Kidney glomerular epithelial cell (primary cell): Measurements from ENCODE around the gene ANKFY1.
A peak's percentile ranks its signal among the peaks of the same experiment; 100 is the strongest.

ENCODE experiments used
- DNase-seq: peaks from one replicate; lab custom pipeline; 2025; lab: John Stamatoyannopoulos, UW

ANKFY1 gene, protein sequence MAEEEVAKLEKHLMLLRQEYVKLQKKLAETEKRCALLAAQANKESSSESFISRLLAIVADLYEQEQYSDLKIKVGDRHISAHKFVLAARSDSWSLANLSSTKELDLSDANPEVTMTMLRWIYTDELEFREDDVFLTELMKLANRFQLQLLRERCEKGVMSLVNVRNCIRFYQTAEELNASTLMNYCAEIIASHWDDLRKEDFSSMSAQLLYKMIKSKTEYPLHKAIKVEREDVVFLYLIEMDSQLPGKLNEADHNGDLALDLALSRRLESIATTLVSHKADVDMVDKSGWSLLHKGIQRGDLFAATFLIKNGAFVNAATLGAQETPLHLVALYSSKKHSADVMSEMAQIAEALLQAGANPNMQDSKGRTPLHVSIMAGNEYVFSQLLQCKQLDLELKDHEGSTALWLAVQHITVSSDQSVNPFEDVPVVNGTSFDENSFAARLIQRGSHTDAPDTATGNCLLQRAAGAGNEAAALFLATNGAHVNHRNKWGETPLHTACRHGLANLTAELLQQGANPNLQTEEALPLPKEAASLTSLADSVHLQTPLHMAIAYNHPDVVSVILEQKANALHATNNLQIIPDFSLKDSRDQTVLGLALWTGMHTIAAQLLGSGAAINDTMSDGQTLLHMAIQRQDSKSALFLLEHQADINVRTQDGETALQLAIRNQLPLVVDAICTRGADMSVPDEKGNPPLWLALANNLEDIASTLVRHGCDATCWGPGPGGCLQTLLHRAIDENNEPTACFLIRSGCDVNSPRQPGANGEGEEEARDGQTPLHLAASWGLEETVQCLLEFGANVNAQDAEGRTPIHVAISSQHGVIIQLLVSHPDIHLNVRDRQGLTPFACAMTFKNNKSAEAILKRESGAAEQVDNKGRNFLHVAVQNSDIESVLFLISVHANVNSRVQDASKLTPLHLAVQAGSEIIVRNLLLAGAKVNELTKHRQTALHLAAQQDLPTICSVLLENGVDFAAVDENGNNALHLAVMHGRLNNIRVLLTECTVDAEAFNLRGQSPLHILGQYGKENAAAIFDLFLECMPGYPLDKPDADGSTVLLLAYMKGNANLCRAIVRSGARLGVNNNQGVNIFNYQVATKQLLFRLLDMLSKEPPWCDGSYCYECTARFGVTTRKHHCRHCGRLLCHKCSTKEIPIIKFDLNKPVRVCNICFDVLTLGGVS

DNA sequence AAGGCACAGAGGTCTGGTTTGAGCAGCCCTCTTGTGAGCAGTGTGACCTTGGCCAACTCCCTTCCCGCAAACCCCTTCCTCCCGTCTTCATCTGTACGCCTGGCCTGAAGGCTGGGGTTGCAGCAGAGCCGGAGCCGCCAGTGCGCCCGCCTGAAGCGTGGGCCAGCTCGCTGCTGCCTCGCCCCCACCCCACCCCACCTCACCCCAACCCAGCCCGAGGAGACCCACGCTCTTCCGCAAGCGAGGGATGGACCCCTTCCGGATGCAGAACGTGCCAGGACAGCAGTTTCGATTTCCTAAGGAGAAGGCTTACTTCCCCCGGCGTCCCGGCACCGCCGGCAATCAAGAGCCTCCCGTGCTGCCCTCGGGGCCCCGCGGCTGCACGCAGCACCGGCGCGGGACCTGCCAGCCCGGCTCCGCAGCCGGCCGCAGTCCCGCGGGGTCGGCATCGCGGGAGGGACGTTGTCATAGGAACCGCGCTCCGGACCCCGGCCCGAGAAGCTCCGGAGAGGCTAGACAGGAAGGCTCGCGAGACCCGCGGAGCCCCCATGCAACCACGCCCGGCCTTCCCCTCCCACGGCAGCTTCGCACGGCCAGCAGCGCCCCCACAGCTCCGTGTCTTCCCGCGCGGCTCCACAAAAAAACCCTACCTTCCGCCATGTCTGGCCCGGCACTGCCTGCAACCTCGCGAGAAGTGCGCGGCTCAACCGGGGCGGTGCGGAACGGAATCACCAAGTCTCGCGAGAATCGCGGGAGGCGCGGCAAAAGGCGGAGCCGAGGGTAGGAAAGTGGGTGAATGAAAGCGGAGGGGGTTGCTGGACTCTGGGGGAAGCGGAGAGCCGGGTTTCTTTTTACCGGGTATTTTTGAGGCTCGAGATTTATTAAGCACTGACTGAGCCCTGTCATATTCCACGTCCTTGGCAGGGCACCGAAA is at the start of gene ANKFY1:
ANKFY1 (minus strand) TSS at position 698 of the 934 bp plus-strand sequence; CDS start at position 660, 38 bp downstream.
- peak; percentile 92 for DNase-seq

DNA sequence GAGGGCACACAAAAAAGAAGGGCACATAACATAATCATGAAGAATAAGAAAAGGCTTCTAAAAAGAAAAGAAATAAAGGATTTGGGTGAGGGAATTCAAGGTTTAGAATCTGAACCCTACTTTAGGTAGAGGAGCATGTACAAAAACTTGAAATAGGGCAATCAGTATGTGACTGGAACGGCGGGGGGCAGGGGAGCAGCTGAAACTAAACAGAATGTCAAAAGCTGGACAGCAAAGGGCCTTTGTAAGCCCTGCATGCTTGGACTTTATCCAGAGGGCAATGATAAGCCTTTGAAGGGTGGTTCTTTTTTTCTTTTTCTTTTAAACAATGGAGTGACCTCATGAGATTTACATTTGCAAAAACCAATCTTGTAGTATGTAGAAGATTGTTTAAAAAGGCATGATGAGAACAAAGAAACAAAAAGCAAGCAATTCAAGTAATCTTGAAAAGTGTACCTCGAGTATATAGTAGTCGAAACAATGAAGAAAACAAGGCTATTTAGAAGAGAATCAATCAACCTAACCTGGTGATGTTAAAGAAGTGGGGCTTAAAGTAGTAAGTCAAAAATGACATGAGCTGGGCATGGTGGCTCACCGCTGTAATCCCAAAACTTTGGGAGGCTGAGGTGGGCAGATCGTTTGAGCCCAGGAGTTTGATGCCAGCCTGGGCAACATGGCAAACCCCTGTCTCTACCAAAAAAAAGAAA is 46.7 kb upstream of the ANKFY1 start:
- no peak for DNase-seq

DNA sequence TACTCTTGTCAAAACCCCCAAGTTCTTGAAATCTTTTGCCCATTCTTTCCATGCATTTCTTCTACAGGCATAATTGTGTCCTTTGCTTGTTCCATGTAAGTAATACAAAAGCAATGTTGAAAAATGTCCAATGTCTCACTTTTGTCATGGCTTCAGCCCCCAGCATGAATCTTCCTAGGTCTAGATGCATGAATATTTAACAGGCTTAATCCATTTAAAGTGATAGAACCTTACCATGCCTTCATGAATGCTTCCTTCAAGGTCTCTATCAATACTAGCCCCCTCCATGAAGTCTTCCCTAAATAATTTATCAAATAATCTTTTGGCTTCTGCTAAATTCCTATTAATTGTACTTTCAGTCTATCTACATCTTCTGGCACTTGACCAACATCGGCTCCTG is 46.1 kb upstream of the ANKFY1 start:
- DNase-seq = no peak

DNA sequence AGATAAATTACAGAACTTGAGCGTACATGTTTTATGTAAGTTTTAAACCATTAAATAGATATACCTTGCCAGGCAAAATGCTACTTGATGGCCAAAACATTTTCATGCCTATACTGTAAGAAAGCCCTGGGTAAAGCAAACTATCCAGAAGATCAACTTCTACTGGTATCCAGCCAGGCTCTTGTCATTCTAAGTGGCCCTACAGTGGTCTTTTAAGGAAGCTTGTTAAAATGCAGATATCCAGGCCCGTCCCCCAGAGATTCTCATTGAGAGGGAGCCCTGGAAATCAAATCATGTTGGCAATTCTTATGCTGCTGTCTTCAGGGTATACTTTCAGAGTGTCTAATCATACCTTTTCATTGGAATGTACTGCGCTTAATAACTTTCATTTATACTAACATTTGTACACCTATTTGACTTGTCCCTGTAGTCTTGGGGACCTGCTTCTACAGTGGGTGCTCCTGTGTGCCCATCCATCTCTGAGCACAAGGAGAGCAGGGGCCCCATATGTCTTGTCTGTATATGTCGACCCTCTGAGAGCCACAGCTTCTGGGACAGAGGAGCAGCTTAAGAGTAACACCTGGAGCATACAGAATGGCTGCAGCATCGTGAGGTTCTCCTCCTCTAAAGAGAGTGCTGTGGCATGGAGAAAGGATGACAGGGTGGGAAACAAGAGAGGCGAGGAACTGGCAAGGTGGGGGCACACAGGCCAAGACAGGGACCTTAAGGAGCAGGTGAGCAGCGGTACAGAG is 43.6 kb upstream of the ANKFY1 start:
- no peak for DNase-seq

DNA sequence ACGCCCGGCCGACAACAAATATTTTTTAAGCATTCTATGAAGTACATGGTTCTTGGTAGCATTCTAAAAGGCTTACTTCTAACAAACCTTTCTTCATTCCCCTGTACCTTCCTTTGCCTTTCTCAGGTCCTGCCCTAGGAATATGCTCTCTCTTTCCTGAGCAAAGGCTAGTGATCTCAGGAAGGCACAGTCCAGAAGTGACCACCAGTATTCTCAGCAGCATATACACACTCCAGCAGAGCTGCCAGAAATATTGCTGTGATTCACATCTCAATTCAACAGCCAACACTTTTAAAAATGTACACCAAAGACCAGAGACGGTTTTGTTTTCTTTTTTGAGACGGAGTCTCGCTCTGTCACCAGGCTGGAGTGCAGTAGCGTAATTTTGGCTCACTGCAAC is 41.4 kb upstream of the ANKFY1 start:
- no peak for DNase-seq

DNA sequence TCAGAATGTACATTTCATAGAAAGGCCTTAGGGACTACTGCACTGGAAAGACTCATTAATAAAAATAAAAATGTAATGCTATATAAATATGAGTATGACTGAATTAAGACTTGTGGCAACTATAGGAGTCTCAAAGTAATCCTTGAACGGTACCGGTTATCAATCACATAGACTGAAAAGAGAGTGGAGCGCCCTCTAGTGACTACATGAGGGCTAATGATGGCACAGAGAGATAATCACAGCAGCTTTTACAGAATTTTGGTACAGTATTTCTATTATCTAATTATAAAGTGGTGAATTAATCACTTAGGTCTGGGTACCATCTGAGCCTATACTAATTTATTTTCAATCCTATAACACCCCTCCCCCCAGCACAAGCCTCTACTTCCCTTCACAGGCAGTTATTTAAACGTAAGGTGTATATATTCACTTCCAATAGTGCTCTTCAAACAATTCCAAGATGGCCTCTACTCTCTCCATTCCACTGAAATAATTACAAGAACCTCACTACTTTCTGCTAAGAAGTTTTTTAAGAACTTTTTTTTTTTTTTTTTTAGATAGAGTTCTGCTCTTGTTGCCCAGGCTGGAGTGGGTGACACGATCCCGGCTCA is 40.7 kb upstream of the ANKFY1 start:
- DNase-seq = peak; percentile 74

DNA sequence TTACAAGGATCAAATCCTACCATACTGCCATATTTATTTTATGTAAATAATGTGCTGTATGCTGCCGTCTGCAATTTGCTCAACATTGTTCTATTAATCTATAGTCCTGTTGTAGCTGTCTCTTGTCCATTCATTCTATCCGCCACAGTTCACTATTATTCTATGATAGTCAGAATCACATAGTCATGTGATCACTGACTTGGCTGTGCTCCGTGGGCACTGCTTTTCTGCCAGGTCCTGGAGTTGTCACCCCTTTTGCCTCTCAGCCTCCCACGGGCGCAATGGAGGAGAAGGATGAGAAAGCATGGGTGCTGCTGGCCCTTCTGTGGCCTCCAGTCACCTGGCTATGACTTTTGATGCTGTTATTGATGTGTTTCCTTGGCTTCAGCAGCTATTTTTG is 37.3 kb upstream of the ANKFY1 start:
- DNase-seq = no peak

DNA sequence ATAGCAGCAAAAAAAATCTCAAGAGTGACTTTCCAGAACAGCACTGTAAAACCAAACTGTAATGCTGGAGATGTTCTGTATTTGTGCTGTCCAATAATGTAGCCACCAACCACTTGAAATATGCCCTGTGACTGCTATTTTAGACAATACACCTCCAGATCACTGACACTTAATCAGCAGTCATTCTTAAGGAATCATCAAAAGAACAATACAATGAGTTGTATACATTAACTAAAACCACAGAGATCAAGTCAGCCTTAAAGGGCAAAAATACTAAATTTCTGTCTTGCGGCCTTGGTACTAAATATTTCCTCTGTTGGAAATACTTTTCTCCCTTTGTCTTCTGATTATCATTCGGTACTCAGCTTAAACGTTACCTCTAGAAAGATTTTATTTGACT is 33.6 kb upstream of the ANKFY1 start:
- DNase-seq = no peak

DNA sequence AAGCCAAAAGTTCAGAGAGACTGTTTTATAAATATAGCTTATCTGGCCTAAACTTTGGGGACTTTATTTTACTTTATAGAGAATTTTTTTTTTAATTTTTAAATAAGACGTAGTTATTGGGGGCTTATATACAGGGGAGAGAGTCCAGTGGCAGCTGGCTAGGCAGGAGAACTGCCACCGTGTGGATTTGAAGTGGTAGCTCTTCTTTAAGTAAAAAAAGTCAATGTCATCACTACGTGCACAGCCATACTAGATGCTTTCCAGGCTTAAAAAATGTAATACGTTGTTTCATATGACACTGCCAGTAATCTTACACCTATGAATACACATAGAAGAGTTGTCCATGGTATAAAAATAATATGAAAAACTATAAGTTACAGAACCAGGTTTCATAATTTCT is 31.9 kb upstream of the ANKFY1 start:
- no peak for DNase-seq

DNA sequence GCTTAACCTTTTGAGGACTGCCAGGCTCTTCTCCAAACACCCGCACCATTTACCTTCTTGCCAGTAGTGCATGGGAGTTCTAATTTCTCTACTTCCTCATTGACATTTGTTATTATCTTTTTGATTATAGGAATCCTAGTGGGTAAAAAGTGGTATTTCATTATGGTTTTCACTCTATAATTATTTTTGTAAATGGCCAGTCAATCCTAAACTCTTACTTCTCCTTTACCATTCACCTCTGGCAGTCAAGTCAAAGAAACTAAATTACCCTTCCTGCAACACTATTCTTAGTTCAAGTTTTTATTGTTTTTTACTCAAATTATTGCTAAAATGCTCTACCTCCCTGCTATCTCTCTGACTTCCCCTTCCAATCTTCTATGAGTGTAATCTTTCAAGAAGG is 29.8 kb upstream of the ANKFY1 start:
- DNase-seq = no peak

DNA sequence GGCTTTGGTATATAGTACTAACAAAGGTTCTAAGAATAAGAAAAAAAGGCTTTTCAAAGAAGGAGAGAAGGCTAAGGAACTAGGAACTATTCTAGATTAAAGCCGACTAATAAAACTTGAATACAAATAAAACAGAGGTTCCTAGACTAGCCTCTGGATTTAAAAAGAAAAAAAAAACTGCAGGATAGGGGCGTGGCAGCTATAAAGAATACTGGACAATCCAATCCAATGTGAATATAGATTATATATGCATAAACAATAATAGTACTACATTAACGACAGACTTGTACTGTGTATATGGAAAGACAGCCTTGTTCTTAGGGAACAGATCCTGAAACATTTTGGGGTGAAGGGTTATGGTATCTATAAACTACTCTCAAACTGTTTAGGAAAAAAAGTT is 23.9 kb upstream of the ANKFY1 start:
- DNase-seq = no peak

DNA sequence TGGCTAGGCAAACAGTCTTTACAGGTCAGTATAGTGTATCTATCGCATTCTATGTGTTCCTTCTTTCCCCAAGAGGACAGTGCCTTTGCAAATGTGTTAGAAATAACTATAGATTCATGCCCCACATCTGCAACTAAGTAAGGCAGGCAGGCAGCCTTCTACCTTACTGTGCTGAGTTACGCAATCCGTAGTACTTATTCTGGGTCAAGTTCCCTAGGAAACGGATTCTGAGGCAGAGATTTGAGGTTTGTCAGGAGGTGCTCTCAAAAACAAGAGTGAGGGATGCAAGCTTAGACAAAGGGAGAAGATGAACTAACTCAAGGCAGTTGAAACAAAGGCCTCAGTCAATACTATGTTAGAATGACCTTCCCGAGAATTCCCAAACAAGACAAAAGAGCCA is 12.7 kb upstream of the ANKFY1 start:
- no peak for DNase-seq

DNA sequence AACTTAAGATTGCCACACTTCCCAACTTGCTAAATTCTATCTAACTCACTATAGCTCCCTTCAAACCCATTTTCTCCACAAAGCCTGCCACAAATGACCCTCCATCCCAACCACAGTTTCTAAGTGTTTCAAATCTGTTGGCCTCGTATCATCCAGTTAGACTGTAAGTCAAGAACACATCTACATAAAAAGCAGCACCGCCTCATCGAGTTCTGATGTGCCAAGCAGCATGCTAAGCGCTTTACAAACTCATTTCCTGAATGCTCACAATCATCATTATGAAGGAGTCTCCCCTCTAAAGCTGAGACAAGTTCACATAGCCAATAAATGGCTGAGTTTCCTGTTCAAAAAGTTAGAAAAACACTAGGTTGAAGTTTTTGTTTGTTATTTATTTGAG is 9.2 kb upstream of the ANKFY1 start:
- no peak for DNase-seq

DNA sequence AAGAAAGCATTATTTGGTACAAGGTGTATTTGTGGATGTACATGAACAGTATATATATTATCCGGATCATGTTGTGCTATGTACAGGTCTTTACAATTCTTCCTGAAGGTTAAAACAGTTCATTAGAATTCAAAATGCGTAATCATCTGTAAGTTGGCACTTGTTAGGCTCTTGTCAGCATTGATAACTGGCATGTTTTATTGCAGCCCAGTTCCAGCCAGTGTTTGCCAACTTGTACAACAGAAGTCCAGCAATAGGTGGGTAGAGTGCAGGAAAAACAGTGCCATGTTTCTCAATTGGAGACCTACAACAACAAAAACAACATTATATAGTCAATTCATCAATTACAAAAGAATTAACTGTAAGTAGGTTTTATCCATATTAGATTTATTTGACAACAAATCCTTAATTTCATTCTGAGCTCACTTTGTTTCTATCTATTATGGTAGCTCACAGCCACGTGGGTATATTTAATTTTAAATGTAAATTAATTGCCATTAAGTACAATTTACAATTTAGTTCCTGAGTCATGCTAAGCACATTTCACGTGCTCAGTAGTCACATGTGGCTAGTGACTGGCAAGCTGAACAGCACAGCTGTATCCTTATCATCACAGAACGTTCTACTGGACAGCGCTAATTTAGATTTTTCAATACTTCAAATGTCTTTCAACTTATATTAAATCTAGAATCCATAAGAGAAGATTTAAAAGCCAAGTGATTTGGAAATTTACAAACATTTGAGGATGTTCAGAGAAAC is 8.6 kb upstream of the ANKFY1 start:
- no peak for DNase-seq

DNA sequence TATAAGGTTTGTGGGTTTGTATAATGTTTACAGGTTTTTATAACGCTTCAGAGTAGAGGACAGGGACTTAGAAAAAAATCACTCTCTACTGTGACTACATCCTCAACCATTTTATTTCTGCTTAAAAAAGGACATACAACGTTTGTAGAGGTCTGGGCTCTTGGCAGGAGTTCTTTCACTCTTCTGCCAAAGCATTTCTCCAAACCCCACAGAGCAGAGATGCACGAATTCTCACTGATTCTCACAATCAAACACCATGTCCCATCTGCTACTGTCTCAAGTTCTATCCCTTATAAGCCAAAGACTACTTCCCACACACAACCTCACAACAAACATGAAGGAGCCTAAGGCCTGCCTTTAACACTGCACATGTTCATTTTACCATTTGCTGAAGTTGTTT is 7.0 kb upstream of the ANKFY1 start:
- no peak for DNase-seq

DNA sequence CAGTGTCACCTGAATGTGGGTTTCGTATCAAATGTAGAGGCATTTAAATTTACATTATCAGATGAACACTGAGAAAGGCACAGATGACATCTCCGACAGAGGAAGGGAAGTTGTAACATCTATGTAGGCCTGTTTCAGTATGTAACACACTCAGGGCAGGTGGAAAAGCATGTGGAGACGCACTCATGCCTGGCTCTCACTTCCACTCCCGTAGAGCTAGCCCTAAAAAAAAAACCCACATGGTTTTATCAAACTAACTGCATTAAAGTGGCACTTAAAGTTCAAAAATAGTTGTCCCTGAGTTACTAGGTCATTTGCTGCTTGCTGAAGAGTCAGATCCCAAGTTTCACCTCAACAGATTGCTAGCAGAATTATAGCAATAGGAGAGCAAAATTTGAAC is 6.1 kb upstream of the ANKFY1 start:
- no peak for DNase-seq

DNA sequence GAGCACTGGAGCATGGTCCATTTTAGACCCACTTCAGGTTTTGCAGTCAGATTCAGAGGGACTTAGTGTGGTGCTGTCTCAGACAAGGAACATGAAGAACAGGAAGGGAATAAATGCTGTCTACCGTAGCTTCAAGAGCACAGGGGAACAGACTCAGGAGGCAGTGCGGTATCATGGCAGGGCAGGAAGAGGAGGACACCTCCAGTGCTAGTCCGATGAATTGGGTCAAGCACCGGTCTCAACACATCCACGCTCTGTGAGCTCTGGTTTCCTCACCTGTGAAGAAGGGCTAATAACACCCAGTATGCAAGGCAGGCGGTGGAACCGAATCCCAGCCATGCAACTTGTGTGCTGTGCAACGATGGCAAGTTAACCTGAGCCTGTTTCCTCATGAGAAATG is 3.6 kb upstream of the ANKFY1 start:
- no peak for DNase-seq

DNA sequence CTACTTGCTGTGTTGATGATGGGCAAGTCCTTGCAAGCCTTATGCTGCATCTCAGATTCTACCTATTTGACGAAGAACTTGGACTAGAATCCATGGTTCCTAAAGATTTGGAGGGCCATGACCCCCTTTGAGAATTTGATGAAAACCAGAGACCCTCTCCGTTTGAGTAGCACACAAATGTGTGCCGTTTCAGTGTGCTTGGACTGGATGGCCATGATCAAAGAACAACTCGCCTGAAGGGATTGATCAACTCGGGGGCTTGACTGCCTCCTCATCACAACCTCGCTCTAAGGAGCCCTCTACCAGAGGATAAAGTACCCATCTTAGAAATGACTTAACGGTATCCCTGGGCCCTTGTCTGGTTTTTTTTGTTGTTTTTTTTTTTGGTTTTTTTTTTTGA is 2.8 kb upstream of the ANKFY1 start:
- no peak for DNase-seq

DNA sequence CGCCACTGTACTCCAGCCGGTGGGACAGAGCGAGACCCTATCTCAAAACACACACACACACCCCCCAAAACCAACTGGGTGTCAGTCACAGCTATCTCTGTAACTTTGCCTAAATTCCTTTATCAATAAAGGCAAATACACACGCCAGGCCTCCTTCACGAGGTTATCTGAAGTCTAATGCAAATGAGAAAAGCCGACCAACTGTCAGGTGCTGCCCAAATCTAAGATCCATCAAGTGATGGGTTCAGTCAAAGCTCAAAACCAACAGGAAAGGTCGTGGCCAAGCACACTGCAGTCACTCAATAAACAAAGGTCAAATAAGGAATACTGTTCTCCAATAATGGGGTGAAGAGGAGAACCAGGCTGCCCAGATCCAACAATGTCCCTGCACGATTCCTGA is 1.1 kb downstream of the ANKFY1 start:
- no peak for DNase-seq
